ENCODE results near the gene A4GNT.
"Not testable (repeated sequence)": the region's sequence is repeated elsewhere in the genome, so short reads cannot be mapped to it uniquely, and the experiment has no call there.

A4GNT gene

DNA sequence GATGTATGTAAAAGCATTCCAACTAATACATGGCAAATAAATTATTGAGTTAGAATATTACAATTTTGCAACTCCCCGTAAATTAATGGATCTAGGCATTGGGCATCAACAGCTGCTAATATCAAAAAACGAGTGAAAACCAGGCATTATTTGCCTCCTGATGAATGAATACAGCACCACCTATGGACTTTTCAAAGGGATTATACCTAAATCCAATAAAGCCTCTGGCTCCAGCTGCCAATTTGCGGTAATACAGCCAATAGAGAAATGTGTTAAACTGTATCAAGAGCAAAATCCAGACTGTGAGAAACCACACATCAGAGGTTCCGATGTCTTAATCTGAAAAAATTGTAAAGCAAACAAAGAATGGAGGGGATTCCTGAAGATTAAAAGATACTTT is 16.3 kb upstream of the A4GNT start:
- Histone ChIP-seq H3K27ac (no peak overlapping the region), H3K9me3 (ENCODE audit: low read depth, low read length) (no peaks in the 10 kb centered on the region), H3K9ac (ENCODE audit: insufficient read length) (no peak overlapping the region), H3K4me3 (no peak overlapping the region), H3K36me3 (ENCODE audit: insufficient read depth, low read length) (no peaks in the 10 kb centered on the region)
- TF ChIP-seq FOXP2 (optimal IDR thresholded peaks at IDR 0.05; ENCODE audit: control extremely low read depth, extremely low read length, insufficient read depth) (no peak), EZH2 (IDR thresholded peaks at IDR 0.05) (no peak), POLR2AphosphoS5 (IDR thresholded peaks at IDR 0.05; ENCODE audit: borderline replicate concordance, low read depth, low read length) (no peak)
- DNase-seq (ENCODE audit: low read depth, low spot score) = no peak

- DNase-seq (ENCODE audit: low read depth, low spot score); H3K9ac ChIP-seq (ENCODE audit: insufficient read length); H3K9me3 ChIP-seq (ENCODE audit: low read depth, low read length); H3K36me3 ChIP-seq (ENCODE audit: insufficient read depth, low read length); H3K27ac ChIP-seq; H3K4me3 ChIP-seq: not testable (repeated sequence)
Observed at GRCh38 chr3:138142181-138142580, 10.0 kb upstream of the A4GNT start.

DNA sequence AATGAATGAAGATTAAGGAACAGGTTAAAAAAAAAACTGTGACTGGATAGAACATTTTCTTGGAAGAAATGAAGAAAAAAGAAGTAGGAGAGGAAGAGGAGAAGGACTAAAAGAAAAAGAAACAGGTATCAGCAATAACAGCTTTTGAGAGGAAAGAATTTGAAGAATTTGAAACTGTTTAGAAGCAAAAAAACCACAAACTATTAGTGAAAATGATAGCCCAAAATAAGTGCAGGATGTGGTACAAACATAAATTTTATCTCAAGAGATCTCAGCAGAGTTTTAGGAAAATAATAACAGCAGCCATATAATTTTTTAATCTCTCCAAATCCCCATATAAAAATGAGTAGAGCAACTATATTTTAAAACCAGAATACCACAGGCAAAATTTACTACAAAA is 8.8 kb upstream of the A4GNT start:
- no peak for TF ChIP-seq POLR2AphosphoS5 (IDR thresholded peaks at IDR 0.05; ENCODE audit: borderline replicate concordance, low read depth, low read length)
- TF ChIP-seq FOXP2 (optimal IDR thresholded peaks at IDR 0.05; ENCODE audit: control extremely low read depth, extremely low read length, insufficient read depth) = no peak
- TF ChIP-seq EZH2 (IDR thresholded peaks at IDR 0.05) = no peak
- Histone ChIP-seq H3K4me3 (no peak overlapping the region), H3K36me3 (ENCODE audit: insufficient read depth, low read length) (no peaks in the 10 kb centered on the region), H3K9ac (ENCODE audit: insufficient read length) (no peak overlapping the region), H3K27ac (no peak overlapping the region), H3K9me3 (ENCODE audit: low read depth, low read length) (no peaks in the 10 kb centered on the region)
- no peak for DNase-seq (ENCODE audit: low read depth, low spot score)

GRCh38 chr3:138139691-138140090 is 7.5 kb upstream of the A4GNT start:
- DNase-seq (ENCODE audit: low read depth, low spot score) = no peak
- H3K4me3 ChIP-seq = no peak overlapping the region
- no peaks in the 10 kb centered on the region for H3K36me3 ChIP-seq (ENCODE audit: insufficient read depth, low read length)
- H3K27ac ChIP-seq = no peak overlapping the region
- no peaks in the 10 kb centered on the region for H3K9me3 ChIP-seq (ENCODE audit: low read depth, low read length)
- H3K9ac ChIP-seq (ENCODE audit: insufficient read length) = no peak overlapping the region
- no peak for TF ChIP-seq EZH2 (IDR thresholded peaks at IDR 0.05)
- TF ChIP-seq POLR2AphosphoS5 (IDR thresholded peaks at IDR 0.05; ENCODE audit: borderline replicate concordance, low read depth, low read length) = no peak
- no peak for TF ChIP-seq FOXP2 (optimal IDR thresholded peaks at IDR 0.05; ENCODE audit: control extremely low read depth, extremely low read length, insufficient read depth)

DNA sequence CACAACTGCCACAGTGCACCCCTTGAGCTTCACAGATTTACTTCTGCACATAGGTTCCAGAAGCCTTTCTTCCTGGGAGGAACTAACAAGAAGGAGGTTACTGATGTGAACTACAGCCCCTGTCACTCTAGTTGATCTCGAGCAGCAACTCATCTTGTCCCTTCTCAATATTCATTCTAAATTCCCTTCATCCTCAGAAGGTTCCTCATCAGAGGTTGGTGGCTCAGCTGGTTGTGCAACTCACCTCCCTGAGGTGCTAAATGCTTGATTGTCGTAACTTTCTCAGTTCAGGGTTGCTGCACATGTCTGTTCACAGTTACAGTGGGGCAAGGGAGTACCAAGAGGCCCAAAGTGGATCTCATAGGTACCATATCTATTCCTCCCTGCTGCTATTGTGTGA is 5.7 kb upstream of the A4GNT start:
- H3K27ac ChIP-seq = no peak overlapping the region
- H3K4me3 ChIP-seq = no peak overlapping the region
- no peak for TF ChIP-seq FOXP2 (optimal IDR thresholded peaks at IDR 0.05; ENCODE audit: control extremely low read depth, extremely low read length, insufficient read depth)
- TF ChIP-seq POLR2AphosphoS5 (IDR thresholded peaks at IDR 0.05; ENCODE audit: borderline replicate concordance, low read depth, low read length) = no peak
- no peak for TF ChIP-seq EZH2 (IDR thresholded peaks at IDR 0.05)
- no peaks in the 10 kb centered on the region for H3K9me3 ChIP-seq (ENCODE audit: low read depth, low read length)
- H3K36me3 ChIP-seq (ENCODE audit: insufficient read depth, low read length) = no peaks in the 10 kb centered on the region
- H3K9ac ChIP-seq (ENCODE audit: insufficient read length) = no peak overlapping the region
- no peak for DNase-seq (ENCODE audit: low read depth, low spot score)

- H3K9ac ChIP-seq (ENCODE audit: insufficient read length) = no peak overlapping the region
Observed at GRCh38 chr3:138136201-138136600, 4.0 kb upstream of the A4GNT start.

DNA sequence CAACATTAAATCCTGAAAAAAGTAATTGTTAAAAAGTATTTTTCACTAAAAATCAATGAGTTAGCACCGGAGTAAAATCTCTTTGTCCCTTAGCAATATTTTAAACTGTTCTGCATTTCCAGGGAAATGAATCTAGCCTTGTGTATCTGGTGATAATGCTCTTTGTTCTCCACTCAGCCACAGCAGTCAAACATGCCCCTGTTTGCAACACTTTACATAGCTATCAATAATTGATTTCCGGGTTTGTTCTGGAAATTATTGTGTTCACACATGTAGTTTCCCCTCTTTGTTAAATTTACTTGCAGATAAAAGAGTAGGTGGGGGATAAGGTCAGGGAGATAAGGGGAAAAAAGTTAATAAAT is 3.6 kb upstream of the A4GNT start:
- H3K36me3 ChIP-seq (ENCODE audit: insufficient read depth, low read length) = no peaks in the 10 kb centered on the region
- H3K9ac ChIP-seq (ENCODE audit: insufficient read length) = no peak overlapping the region
- H3K27ac ChIP-seq = no peak overlapping the region
- H3K9me3 ChIP-seq (ENCODE audit: low read depth, low read length) = no peaks in the 10 kb centered on the region
- no peak overlapping the region for H3K4me3 ChIP-seq
- TF ChIP-seq POLR2AphosphoS5 (IDR thresholded peaks at IDR 0.05; ENCODE audit: borderline replicate concordance, low read depth, low read length) = no peak
- TF ChIP-seq EZH2 (IDR thresholded peaks at IDR 0.05) = no peak
- no peak for TF ChIP-seq FOXP2 (optimal IDR thresholded peaks at IDR 0.05; ENCODE audit: control extremely low read depth, extremely low read length, insufficient read depth)
- no peak for DNase-seq (ENCODE audit: low read depth, low spot score)

More at GRCh38 chr3:138136201-138136600, 4.0 kb upstream of the A4GNT start:
- DNase-seq (ENCODE audit: low read depth, low spot score) = no peak
- TF ChIP-seq FOXP2 (optimal IDR thresholded peaks at IDR 0.05; ENCODE audit: control extremely low read depth, extremely low read length, insufficient read depth) = no peak
- TF ChIP-seq EZH2 (IDR thresholded peaks at IDR 0.05) = no peak
- no peak for TF ChIP-seq POLR2AphosphoS5 (IDR thresholded peaks at IDR 0.05; ENCODE audit: borderline replicate concordance, low read depth, low read length)
- H3K36me3 ChIP-seq (ENCODE audit: insufficient read depth, low read length) = no peaks in the 10 kb centered on the region
- H3K27ac ChIP-seq = no peak overlapping the region
- H3K4me3 ChIP-seq = no peak overlapping the region
- H3K9me3 ChIP-seq (ENCODE audit: low read depth, low read length) = no peaks in the 10 kb centered on the region

DNA sequence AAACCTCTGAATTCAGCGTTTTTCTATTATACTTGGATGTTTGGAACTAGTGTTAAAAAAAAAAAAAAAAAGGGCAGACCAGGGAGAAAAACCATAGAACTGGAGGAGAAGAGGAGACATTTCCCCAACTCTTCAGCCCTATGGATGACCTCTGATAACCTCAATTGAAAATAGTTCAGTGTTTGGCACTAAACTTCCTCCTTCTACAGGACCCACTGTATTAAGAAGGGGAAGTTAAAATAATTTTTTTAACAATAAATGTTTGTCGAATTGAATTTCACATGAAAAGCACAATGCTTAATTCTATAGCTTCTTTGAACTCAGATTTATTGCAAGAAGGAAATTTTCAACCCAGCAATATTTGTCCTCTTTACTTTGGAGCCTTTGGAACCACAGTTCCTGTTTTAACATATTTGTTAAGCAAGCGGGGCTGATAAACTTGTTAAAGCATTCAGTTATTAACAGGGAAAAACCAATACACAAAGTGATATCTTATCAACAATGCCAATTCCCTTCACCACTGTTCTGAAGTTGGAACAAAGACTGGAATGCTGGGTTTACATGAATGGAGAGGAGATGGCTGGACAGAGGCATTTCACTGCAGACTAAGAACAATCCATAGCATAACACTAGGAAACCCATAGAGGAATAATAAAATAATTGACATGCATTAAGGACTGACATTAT is 3.1 kb upstream of the A4GNT start:
- Histone ChIP-seq H3K27ac (no peak overlapping the region), H3K9me3 (ENCODE audit: low read depth, low read length) (no peaks in the 10 kb centered on the region), H3K9ac (ENCODE audit: insufficient read length) (no peak overlapping the region), H3K4me3 (no peak overlapping the region), H3K36me3 (ENCODE audit: insufficient read depth, low read length) (no peaks in the 10 kb centered on the region)
- no peak for DNase-seq (ENCODE audit: low read depth, low spot score)
- TF ChIP-seq POLR2AphosphoS5 (IDR thresholded peaks at IDR 0.05; ENCODE audit: borderline replicate concordance, low read depth, low read length) (no peak), EZH2 (IDR thresholded peaks at IDR 0.05) (no peak), FOXP2 (optimal IDR thresholded peaks at IDR 0.05; ENCODE audit: control extremely low read depth, extremely low read length, insufficient read depth) (no peak)

DNA sequence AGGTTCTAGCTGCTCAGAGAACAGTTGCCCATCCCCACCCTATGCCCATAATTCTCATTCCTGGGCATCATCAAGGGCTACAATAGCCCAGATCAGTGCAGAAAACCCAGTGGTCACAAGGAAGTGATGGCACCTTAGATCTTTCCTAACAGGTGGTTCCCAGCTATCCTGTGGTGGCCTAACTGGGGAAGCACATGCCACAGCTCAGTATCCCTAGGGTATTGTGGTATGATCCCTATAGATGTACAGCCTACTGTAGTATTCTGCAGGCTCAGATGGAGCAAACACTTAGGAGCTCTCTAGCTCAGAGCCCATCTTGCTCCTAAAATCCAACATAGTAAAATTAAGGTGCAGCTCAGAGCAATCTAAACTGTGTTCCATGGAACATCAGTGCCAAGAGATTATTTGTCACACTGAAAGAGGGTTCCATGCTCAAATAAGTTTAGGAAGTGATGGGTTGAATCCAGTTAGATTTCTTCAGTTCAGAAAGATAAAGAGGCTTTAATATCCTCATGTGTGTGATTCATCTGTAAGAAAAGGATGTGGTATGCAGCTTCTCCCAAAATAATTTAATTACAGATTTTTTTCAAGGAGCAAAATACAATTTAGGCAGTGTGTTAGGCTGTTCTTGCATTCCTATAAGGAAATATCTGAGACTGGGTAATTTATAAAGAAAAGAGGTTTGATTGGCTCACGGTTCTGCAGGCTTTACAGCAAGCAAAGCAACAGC is 4.4 kb downstream of the A4GNT start:
- Histone ChIP-seq H3K36me3 (ENCODE audit: insufficient read depth, low read length) (no peaks in the 10 kb centered on the region), H3K9ac (ENCODE audit: insufficient read length) (no peak overlapping the region), H3K27ac (no peak overlapping the region), H3K4me3 (no peak overlapping the region), H3K9me3 (ENCODE audit: low read depth, low read length) (no peaks in the 10 kb centered on the region)
- no peak for DNase-seq (ENCODE audit: low read depth, low spot score)
- TF ChIP-seq POLR2AphosphoS5 (IDR thresholded peaks at IDR 0.05; ENCODE audit: borderline replicate concordance, low read depth, low read length) (no peak), FOXP2 (optimal IDR thresholded peaks at IDR 0.05; ENCODE audit: control extremely low read depth, extremely low read length, insufficient read depth) (no peak), EZH2 (IDR thresholded peaks at IDR 0.05) (no peak)
